ENCODE results near the gene GRHL1.

DNA sequence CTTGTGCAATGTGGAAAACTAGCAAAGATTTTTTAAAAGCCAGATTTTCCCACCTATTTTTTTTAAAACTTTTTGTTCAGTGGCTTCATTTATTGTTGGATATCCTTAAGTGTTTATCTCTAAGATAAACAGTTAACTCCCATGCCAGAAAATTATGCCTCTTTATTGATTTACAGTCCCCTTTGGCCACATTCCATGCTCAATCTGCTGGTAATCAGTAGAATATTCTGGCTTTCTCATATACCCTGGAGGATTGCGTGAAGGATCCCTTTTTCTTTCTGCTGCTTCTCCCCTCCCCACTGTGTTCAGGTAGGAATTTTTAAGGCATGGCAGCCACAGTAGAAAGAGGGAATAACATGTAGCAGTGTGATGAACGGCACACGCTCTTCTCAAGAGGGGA is 2.6 kb downstream of the GRHL1 start:
- no peak for TF ChIP-seq ZNF549 (tag by site-specific recombination; IDR thresholded peaks at IDR 0.05)
- TF ChIP-seq, protein P1, sequence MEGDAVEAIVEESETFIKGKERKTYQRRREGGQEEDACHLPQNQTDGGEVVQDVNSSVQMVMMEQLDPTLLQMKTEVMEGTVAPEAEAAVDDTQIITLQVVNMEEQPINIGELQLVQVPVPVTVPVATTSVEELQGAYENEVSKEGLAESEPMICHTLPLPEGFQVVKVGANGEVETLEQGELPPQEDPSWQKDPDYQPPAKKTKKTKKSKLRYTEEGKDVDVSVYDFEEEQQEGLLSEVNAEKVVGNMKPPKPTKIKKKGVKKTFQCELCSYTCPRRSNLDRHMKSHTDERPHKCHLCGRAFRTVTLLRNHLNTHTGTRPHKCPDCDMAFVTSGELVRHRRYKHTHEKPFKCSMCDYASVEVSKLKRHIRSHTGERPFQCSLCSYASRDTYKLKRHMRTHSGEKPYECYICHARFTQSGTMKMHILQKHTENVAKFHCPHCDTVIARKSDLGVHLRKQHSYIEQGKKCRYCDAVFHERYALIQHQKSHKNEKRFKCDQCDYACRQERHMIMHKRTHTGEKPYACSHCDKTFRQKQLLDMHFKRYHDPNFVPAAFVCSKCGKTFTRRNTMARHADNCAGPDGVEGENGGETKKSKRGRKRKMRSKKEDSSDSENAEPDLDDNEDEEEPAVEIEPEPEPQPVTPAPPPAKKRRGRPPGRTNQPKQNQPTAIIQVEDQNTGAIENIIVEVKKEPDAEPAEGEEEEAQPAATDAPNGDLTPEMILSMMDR (tag by site-specific recombination; IDR thresholded peaks at IDR 0.05): no peak
- TF ChIP-seq ZNF146 (tag by site-specific recombination; IDR thresholded peaks at IDR 0.05): no peak
- TF ChIP-seq, protein P2, sequence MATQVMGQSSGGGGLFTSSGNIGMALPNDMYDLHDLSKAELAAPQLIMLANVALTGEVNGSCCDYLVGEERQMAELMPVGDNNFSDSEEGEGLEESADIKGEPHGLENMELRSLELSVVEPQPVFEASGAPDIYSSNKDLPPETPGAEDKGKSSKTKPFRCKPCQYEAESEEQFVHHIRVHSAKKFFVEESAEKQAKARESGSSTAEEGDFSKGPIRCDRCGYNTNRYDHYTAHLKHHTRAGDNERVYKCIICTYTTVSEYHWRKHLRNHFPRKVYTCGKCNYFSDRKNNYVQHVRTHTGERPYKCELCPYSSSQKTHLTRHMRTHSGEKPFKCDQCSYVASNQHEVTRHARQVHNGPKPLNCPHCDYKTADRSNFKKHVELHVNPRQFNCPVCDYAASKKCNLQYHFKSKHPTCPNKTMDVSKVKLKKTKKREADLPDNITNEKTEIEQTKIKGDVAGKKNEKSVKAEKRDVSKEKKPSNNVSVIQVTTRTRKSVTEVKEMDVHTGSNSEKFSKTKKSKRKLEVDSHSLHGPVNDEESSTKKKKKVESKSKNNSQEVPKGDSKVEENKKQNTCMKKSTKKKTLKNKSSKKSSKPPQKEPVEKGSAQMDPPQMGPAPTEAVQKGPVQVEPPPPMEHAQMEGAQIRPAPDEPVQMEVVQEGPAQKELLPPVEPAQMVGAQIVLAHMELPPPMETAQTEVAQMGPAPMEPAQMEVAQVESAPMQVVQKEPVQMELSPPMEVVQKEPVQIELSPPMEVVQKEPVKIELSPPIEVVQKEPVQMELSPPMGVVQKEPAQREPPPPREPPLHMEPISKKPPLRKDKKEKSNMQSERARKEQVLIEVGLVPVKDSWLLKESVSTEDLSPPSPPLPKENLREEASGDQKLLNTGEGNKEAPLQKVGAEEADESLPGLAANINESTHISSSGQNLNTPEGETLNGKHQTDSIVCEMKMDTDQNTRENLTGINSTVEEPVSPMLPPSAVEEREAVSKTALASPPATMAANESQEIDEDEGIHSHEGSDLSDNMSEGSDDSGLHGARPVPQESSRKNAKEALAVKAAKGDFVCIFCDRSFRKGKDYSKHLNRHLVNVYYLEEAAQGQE (tag by site-specific recombination; IDR thresholded peaks at IDR 0.05): no peak
- TF ChIP-seq, protein P3, sequence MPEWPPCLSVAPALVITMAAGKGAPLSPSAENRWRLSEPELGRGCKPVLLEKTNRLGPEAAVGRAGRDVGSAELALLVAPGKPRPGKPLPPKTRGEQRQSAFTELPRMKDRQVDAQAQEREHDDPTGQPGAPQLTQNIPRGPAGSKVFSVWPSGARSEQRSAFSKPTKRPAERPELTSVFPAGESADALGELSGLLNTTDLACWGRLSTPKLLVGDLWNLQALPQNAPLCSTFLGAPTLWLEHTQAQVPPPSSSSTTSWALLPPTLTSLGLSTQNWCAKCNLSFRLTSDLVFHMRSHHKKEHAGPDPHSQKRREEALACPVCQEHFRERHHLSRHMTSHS (tag by site-specific recombination; IDR thresholded peaks at IDR 0.05): no peak
- TF ChIP-seq ZNF561 (tag by site-specific recombination; IDR thresholded peaks at IDR 0.05; ENCODE audit: borderline replicate concordance): no peak
- no peak for TF ChIP-seq PRDM1 (tag by site-specific recombination; IDR thresholded peaks at IDR 0.05)
- no peak for TF ChIP-seq SP2 (tag by site-specific recombination; IDR thresholded peaks at IDR 0.05)
- no peak for TF ChIP-seq ZNF221 (tag by site-specific recombination; IDR thresholded peaks at IDR 0.05; ENCODE audit: borderline replicate concordance)
- TF ChIP-seq ZEB2 (tag by site-specific recombination; IDR thresholded peaks at IDR 0.05): no peak
- no peak for TF ChIP-seq ZNF521 (tag by site-specific recombination; IDR thresholded peaks at IDR 0.05)
- no peak for TF ChIP-seq ZNF747 (tag by site-specific recombination; IDR thresholded peaks at IDR 0.05)
